HG02571 (cell line): ENCODE results near the gene MOB4.
"Not testable (repeated sequence)": the region's sequence is repeated elsewhere in the genome, so short reads cannot be mapped to it uniquely, and the experiment has no call there.

Experiments
- ATAC-seq: cut with Tn5 transposase; IDR thresholded peaks from one replicate; pipeline ENCODE4 v1.9.1; 2021; ENCODE audit warnings: mild to moderate bottlenecking, moderate library complexity; ENCODE audit not compliant: unreplicated experiment

Gene MOB4

GRCh38 chr2:197587255-197587654 is 71.4 kb downstream of the MOB4 start:
- not testable (repeated sequence) for ATAC-seq

DNA sequence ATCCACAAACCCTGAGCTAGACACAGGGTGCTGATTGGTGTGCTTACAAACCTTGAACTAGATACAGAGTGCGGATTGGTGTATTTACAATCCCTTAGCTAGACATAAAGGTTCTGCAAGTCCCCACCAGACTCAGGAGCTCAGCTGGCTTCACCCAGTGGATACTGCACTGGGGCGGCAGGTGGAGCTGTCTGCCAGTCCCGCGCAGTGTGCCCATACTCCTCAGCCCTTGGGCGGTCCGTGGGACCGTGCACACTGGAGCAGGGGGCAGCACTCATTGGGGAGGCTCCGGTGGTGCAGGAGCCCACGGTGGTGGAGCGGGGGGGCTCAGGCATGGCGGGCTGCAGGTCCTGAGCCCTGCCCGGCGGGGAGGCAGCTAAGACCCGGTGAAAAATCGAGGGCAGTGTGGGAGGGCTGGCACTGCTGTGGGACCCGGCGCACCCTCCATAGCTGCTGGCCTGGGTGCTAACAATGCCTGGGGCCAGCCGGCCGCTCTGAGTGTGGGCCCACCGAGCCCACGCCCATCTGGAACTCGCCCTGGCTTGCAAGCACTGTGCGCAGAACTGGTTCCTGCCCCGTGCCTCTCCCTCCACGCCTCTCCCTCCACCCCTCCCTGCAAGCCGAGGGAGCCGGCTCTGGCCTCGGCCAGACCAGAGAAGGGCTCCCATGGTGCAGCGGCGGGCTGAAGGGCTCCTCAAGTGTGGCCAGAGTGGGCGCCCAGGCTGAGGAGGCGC is 75.6 kb downstream of the MOB4 start:
- no peak for ATAC-seq

DNA sequence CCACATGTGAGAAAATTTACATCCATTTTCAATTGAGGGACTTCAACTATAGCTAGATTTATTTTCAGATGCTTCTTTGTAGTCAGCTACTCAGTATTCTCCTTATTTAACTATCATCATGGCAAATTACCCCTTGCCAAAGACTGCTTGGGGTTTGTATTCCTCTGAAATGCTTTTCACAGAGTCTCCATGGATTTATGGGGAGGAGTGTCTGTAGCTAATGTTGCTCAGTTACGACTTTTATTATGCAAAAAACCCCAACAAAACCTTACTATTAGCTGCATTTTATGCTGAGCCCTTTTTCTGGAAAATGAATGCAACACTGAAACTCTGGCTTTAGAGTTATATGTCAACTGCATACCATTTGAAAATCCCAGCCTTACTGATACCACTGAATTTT is 80.9 kb downstream of the MOB4 start:
- ATAC-seq: no peak

GRCh38 chr2:197597166-197597565 is 81.3 kb downstream of the MOB4 start:
- no peak for ATAC-seq

GRCh38 chr2:197598450-197598849 is 82.6 kb downstream of the MOB4 start:
- no peak for ATAC-seq

DNA sequence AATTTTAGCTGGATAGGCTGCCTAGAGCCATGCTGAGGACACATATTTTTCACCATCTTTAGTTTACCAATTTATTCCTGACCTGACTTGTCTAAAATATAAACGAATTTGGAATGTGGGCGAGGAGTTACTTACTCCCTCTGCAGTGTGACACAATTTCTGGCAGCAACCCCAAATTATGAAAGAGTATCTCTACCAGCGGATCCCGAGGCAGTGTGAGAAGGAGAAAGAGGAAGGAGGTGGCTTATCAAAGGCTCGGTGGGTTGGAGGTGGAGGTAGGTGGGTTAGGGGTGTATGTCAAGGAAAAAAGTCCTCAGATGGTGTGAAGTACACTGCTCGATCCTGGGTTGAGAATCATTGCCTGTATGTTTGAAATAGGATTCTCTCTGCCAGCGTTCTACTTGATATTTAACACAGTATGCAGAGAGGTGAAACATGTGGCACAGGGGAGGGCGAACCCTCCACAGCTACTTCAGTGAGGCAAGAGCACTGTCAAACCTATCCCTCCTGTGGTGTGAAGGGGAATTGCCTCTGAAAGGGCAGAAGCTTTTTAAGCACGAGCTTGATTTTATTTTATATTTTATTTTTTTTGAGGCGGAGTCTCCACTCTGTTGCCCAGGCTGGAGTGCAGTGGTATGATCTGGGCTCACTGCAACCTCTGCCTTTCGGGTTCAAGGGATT is 83.6 kb downstream of the MOB4 start:
- ATAC-seq: peak; percentile 46

- ATAC-seq: no peak
Observed at GRCh38 chr2:197600306-197600705, 84.4 kb downstream of the MOB4 start.

DNA sequence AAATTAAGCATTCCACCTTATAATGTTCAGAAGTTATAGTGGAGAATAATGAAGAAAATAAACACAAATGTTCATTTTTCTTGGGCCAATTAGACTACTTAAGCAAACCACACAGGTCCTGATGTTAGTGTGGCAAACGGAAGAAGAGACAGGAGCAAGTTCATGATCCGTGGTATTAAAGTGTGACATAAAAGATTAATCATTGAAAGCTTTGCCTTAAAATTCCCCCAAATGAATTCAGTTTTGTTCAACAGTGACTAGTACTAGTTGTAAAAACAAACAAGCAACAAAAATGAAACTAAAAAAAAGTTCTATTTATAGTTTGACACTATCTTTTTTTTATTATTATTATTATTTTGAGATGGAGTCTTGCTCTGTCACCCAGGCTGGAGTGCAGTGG is 85.9 kb downstream of the MOB4 start:
- ATAC-seq: no peak
